HCT116 (cell line): ENCODE data around the gene AHI1.

Experiments
- CEBPB ChIP-seq: IDR thresholded peaks from 2 replicates; pipeline ENCODE4 v1.6.1; 2012; ENCODE audit warnings: low read depth
- CTCF ChIP-seq, 3 experiments: fragments of 200-600 bp in 1 of 3; sonication (generic) in 1 of 3; IDR thresholded peaks in 2 of 3; conservative IDR thresholded peaks in 1 of 3; 2 replicates each; pipeline ENCODE4 v1.5.1; 2012 to 2017; ENCODE audit warnings: low read depth in 2 of 3, low read length in 2 of 3, antibody characterized with exemption in 1 of 3, borderline replicate concordance in 1 of 3, control low read depth in 1 of 3, mild to moderate bottlenecking in 1 of 3, mixed read lengths in 1 of 3, mixed run types in 1 of 3, moderate library complexity in 1 of 3; ENCODE audit not compliant: insufficient read depth in 1 of 3
- EGR1 ChIP-seq: IDR thresholded peaks from 2 replicates; pipeline ENCODE4 v1.6.1; 2012; ENCODE audit warnings: low read depth
- EZH2 ChIP-seq: fragments of 200-600 bp; sonication (generic); IDR thresholded peaks from 2 replicates; pipeline ENCODE4 v1.6.1; 2017; ENCODE audit warnings: antibody characterized with exemption, mixed run types
- POLR2A ChIP-seq: IDR thresholded peaks from 2 replicates; pipeline ENCODE4 v1.7.0; 2011; ENCODE audit warnings: borderline replicate concordance; ENCODE audit not compliant: insufficient read depth, insufficient read length; ENCODE audit errors: extremely low read depth
- POLR2AphosphoS5 ChIP-seq: IDR thresholded peaks from 2 replicates; pipeline ENCODE4 v1.6.1; 2011; ENCODE audit warnings: mild to moderate bottlenecking, low read depth, low read length, moderate library complexity
- REST ChIP-seq: IDR thresholded peaks from 2 replicates; pipeline ENCODE4 v1.6.1; 2012; ENCODE audit warnings: low read depth
- SP1 ChIP-seq: IDR thresholded peaks from 2 replicates; pipeline ENCODE4 v1.6.1; 2012; ENCODE audit warnings: low read depth
- SRF ChIP-seq: IDR thresholded peaks from 2 replicates; pipeline ENCODE4 v1.6.1; 2012; ENCODE audit warnings: low read depth
- TCF7L2 ChIP-seq: IDR thresholded peaks from 2 replicates; pipeline ENCODE4 v1.7.0; 2011; ENCODE audit warnings: borderline replicate concordance, inconsistent platforms; ENCODE audit not compliant: insufficient read depth, insufficient read length; ENCODE audit errors: extremely low read depth
- ZNF274 ChIP-seq: fragments of 200-500 bp; sonication (Bioruptor generic); IDR thresholded peaks from 2 replicates; pipeline ENCODE4 v1.6.1; 2014; ENCODE audit warnings: mild to moderate bottlenecking, low read depth, low read length, inconsistent platforms

- TF ChIP-seq POLR2A (no peak), POLR2AphosphoS5 (no peak), CTCF (IDR thresholded peaks at IDR 0.05 in 2 of 3, conservative IDR thresholded peaks at IDR 0.05 in 1 of 3; ENCODE audit: borderline replicate concordance in 1 of 3, insufficient read depth in 1 of 3, low read depth in 2 of 3, low read length in 2 of 3) (no peak), SP1 (no peak), SRF (no peak), CEBPB (no peak), EZH2 (no peak), REST (no peak), EGR1 (no peak), ZNF274 (no peak), TCF7L2 (no peak)
Measured at GRCh38 chr6:135461208-135461607, 36.3 kb downstream of the AHI1 start.
